ENCODE measurements around the gene TFEB.

TFEB gene

GRCh38 chr6:41721414-41721813 lies 14.0 kb downstream of the TFEB start:
- DNase-seq, result no peak

DNA sequence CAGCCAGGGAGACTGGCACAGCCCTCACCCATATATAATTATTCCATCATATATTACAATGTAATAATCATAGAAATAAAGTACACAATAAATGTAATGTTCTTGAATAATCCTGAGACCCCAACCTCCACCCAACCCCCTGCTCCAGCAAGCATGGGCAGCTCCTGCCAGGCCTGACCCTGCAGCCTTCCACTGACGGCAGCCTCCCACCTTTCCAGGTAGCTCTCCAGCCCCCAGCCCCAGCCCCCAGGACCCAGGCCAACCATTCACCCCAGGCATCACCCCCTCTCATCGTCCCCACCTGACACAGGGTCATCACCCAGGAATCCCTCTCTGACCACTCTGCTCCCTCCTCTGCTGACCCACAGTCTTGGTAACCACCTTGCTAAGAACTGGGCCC lies 14.6 kb downstream of the TFEB start:
- DNase-seq, result no peak

GRCh38 chr6:41720262-41720620 lies 15.2 kb downstream of the TFEB start:
- DNase-seq, result no peak

- no peak for DNase-seq
These were observed 15.8 kb downstream of the TFEB start for GRCh38 chr6:41719436-41720261.

DNA sequence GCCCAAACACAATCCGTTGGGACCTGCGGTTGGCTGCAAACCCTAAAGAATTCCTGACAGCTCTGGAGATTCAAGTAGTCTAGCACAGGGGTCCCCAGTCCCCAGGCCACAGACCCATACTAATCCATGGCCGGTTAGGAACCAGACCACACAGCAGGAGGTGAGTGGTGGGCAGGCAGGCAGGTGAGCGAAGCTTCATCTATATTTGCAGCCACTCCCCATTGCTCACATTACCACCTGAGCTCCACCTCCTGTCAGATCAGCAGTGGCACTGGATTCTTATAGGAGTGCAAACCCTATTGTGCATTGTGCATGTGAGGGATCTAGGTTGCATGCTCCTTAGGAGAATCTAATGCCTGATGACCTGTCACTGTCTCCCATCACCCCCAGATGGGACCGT lies 16.6 kb downstream of the TFEB start:
- no peak for DNase-seq

- no peak for DNase-seq
These were observed 18.0 kb downstream of the TFEB start for GRCh38 chr6:41717392-41717736.

DNA sequence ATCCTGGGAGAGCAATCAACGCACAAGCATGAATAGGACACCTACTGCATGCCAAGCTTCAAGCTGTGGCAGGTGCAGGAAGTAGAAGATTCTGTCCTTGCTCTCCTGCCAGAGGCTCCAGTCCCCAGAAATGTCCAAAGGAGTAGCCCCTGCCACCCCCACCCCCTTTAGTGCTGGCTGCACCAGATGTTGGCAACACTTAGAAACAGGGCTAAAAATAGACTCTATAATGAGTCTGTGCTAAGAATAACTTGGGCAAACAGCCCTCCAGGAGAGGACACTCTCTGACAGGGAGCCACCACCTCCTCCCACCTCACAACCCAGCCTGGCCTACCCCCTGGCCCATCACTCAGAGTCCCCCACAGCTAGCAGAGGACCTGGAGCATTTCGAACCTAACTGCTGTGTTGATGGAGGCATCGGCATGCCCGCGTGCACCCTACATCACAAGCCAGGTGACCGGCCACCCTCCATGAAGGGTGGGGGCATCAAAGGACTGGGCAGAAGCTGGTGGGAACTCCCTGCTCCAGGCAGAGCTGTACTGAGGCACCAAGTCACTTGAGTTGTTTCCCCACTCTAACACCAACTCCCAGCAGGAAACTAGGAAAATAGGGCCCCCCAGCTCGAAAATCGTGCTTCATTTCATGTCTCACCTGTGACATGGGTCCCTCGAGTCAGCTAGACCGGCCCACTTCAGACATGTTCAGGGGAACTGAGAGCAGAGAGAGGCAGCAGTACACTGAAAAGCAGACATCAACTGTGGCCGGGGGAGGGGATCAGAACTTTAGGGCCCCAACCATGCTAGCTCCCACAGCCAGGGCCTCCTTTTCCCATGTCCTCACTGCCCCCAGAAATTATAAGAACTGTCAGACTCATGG lies 18.7 kb downstream of the TFEB start:
- no peak for DNase-seq

DNA sequence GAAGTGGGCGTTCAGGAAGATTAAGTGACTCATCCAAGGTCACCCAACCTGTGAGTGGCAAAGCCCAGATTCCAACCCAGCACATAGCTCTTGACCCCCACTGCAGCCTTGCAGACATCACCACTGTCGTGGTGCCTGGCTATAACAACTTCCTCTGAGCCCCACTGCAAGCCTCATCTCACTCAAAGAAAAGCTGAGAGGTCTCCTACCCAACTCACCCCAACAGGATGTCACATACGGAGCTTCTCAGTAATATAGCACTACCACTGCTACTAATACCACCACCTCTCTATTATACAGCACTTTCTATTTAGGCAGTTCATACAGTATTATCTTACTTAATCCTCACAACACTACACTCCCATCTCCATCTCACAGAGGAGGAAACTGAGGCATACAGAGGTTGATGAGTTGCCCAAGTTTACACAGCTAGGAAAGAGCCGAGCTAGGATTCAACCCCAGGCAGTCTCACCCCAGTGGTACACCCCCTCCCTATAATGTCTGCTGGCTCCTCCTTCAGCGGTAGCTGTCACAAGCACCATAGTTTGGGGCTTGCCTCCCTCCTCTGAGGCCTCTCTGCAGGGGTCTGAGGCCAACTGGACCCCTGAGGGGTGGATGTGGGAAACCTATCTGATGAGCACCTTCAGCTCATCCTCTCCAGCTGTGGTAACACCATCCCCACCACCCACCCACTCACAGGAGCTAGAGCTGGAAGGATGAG lies 19.5 kb downstream of the TFEB start:
- DNase-seq, result no peak

GRCh38 chr6:41714556-41715273 lies 20.7 kb downstream of the TFEB start:
- DNase-seq, result no peak

GRCh38 chr6:41713650-41714291 lies 21.6 kb downstream of the TFEB start:
- DNase-seq, result no peak

- DNase-seq, result no peak
These were observed 22.2 kb downstream of the TFEB start for GRCh38 chr6:41713159-41713649.

DNA sequence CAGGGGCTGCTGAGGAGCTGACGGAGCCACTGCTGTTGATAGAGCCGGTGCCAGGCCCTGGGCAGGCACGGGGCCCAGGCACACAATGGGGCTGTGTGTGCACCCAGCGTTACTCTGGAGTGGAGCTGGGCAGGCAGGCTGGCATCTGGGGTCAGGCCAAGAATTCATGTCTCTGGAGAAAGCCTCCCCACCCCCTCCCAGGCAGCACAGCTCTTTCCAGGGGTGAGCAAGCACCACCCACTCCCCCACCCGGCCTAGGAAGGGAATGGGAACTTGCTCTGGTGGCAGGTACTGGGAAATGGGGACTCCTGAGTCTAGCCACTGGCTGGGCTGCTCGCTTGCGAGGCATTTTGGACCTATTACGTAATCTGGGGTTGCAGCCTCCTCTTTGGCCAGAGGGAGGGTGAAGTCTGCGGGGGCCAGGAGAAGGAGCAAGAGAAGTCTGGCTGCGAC lies 22.7 kb downstream of the TFEB start:
- DNase-seq, result no peak

DNA sequence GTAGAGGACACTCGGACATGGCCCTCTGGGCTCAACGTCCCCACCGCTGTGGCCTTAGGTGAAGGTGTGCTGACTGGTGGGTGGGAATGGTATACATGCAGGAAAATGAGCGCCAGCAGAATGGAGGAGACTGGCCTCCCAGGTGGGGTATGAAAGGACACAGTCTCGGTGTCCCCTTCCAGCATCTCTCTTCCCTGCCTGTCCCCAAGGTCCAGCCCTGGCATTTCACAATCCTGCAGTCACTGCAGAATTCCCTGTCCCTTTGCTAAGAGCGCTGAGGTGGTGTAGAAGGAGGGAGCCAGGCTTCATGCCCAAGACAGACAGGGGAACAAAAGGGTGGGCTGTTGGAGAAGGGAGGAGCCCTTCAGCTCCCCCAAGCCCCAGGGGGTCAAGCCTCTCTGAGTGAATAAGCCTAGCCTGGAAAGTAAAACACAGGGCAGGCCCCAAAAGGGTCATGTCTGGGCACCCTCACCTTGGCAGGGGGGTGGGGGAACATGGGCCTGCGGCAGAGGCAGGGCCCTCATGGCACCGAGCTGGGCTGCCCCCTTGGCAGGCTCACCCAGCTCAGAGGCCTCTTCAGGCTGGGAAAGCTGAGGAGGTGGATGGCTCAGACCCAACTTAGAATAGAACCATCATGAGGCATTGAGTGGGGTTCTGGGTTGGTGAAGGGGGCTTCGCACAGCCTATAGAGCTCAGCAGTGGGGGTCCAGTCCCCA lies 23.9 kb downstream of the TFEB start:
- DNase-seq, result no peak

GRCh38 chr6:41709375-41709774 lies 26.0 kb downstream of the TFEB start:
- no peak for DNase-seq

GRCh38 chr6:41708856-41709255 lies 26.6 kb downstream of the TFEB start:
- no peak for DNase-seq

DNA sequence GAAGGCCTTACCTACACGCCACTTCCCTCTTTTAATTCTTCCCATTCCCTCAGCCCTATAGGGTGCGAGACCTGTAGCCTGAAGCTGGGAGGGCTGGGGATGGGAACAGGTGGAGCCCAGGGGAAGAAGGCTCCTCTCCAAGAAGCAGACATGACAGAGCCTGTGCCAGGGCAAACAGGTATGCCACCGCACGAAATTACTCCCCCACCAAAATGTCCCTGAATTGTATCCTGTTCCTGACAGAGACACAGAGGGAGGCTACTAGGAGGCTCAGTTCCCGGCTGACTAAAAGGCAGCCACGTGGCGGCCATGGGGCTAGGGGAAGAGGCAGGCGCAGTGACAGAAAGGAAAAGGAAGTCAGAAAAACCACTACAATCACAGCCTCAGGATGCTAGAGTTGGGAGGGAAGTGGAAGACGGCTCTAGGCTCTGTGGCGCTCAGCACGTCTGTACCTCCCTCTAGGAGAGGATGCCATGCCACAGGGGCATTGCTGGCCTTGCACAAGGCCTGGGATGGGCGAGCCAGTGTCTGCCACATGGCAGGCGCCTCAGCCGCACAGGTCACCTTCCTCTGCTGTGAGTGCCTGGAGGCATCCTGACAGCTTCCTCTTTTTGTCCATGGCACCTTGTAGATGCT lies 27.7 kb downstream of the TFEB start:
- peak; percentile 53 for DNase-seq

DNA sequence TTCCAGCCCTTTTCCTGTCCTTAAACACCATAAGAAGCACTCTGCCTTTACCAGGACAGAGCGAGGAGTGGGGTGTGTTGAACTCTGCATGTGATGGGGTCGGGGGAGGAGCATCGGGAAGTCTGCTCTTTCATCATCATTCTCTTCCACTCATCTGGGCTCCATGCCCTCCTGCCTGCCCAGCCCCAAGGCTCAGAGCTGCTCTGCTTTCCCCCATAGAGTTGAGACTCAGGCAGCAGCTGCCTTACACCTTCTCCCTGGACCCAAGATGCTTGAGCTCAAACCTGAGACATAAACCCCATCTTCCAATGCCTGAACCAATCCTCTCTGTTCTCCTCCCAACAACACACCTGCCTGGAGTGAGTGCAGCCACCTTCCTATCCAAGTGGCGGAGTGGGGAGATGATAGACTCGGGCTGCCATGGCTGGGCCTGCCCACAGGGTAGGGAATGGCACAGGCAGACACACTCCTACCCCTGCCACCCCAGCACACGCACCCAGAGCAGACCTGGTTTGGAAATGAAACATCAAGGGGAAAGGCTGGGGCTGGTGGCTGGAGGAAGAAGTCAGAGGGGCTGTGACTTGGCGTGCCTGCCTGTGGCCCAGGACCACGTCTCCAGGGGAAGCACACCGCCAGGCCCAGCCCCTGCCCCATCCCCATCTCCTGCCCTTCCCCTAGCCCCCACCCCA lies 28.4 kb downstream of the TFEB start:
- DNase-seq, result no peak

- DNase-seq, result peak; percentile 69
These were observed 29.2 kb downstream of the TFEB start for GRCh38 chr6:41705996-41706835.

DNA sequence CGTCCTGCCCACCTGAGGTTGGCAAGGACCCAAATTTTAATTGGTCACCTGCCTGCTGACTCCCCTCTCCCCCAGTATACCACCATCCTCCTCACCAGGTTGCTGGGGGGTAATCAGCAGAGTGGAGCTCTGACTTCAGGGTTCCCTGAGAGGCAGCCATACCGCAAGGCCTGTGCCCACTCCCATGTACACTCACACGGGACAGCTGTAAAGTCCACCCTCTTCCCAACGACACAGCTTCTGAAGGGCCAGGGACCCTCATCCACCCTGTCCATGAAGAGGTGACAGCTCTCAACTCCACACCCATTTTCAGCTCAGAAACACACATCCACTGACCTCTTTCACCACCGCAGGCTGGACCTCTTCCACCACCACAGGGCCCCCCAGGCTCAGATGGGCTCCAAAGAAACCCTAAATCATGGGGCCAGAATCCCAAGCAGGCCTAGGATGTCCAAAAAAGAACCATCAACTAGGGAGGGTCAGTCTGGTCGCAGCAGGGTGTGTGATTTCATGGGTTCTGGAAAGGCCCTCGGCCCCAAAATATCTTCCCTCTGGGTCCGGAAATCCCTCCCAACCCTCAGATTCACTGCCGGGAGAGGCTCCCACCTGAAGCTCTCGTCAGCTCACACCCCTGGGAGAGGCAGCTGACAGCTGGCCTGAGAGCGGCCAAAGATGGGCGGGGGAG lies 30.0 kb downstream of the TFEB start:
- DNase-seq, result no peak

Data from CD4-positive, alpha-beta T cell treated with Interleukin-21 for 1 hour (primary cell).